ENCODE measurements around the gene ACOT11.

ACOT11 gene

GRCh38 chr1:54645806-54646676 is 98.0 kb downstream of the ACOT11 start:
- no peaks in the 10 kb centered on the region for H3K27me3 ChIP-seq (ENCODE audit: control insufficient read depth, insufficient read depth, low read length, poor library complexity, severe bottlenecking)
- WGBS, 2 experiments = 81 to 89% methylated on average over 7 of the region's 7 CpGs
- no peaks in the 10 kb centered on the region for H3K9me3 ChIP-seq (ENCODE audit: control insufficient read depth, low read length)
- H3K36me3 ChIP-seq (ENCODE audit: control insufficient read depth, insufficient read depth, low read length) = no peaks in the 10 kb centered on the region
- H3K4me3 ChIP-seq (ENCODE audit: insufficient read depth, low read depth, low read length) = no peak overlapping the region
- no peaks in the 10 kb centered on the region for H3K4me1 ChIP-seq (ENCODE audit: control insufficient read depth, insufficient read depth, low read length)
- H3K27ac ChIP-seq (ENCODE audit: insufficient read depth, low read depth, low read length, poor library complexity, severe bottlenecking) = no peak overlapping the region

- H3K27me3 ChIP-seq (ENCODE audit: control insufficient read depth, insufficient read depth, low read length, poor library complexity, severe bottlenecking) = no peaks in the 10 kb centered on the region
- WGBS, 2 experiments = 90 to 91% methylated on average over 5 of the region's 5 CpGs
- no peaks in the 10 kb centered on the region for H3K4me1 ChIP-seq (ENCODE audit: control insufficient read depth, insufficient read depth, low read length)
- no peaks in the 10 kb centered on the region for H3K9me3 ChIP-seq (ENCODE audit: control insufficient read depth, low read length)
- H3K36me3 ChIP-seq (ENCODE audit: control insufficient read depth, insufficient read depth, low read length) = no peaks in the 10 kb centered on the region
- H3K4me3 ChIP-seq (ENCODE audit: insufficient read depth, low read depth, low read length) = no peak overlapping the region
- no peak overlapping the region for H3K27ac ChIP-seq (ENCODE audit: insufficient read depth, low read depth, low read length, poor library complexity, severe bottlenecking)
Observed at GRCh38 chr1:54649130-54649898, 101.3 kb downstream of the ACOT11 start.

GRCh38 chr1:54649921-54650320 is 101.9 kb downstream of the ACOT11 start:
- Histone ChIP-seq H3K9me3 (ENCODE audit: control insufficient read depth, low read length) (no peaks in the 10 kb centered on the region), H3K4me3 (ENCODE audit: insufficient read depth, low read depth, low read length) (no peak overlapping the region), H3K27me3 (ENCODE audit: control insufficient read depth, insufficient read depth, low read length, poor library complexity, severe bottlenecking) (no peaks in the 10 kb centered on the region), H3K4me1 (ENCODE audit: control insufficient read depth, insufficient read depth, low read length) (no peaks in the 10 kb centered on the region), H3K27ac (ENCODE audit: insufficient read depth, low read depth, low read length, poor library complexity, severe bottlenecking) (no peak overlapping the region), H3K36me3 (ENCODE audit: control insufficient read depth, insufficient read depth, low read length) (no peaks in the 10 kb centered on the region)
- WGBS, 2 experiments = 88 to 100% methylated on average over 1 of the region's 1 CpG

- Histone ChIP-seq H3K27me3 (ENCODE audit: control insufficient read depth, insufficient read depth, low read length, poor library complexity, severe bottlenecking) (no peaks in the 10 kb centered on the region), H3K4me3 (ENCODE audit: insufficient read depth, low read depth, low read length) (no peak overlapping the region), H3K36me3 (ENCODE audit: control insufficient read depth, insufficient read depth, low read length) (no peaks in the 10 kb centered on the region), H3K27ac (ENCODE audit: insufficient read depth, low read depth, low read length, poor library complexity, severe bottlenecking) (no peak overlapping the region), H3K9me3 (ENCODE audit: control insufficient read depth, low read length) (no peaks in the 10 kb centered on the region), H3K4me1 (ENCODE audit: control insufficient read depth, insufficient read depth, low read length) (no peaks in the 10 kb centered on the region)
- 80 to 91% methylated on average over 3 of the region's 3 CpGs for WGBS, 2 experiments
Observed at GRCh38 chr1:54650417-54650816, 102.4 kb downstream of the ACOT11 start.

- Histone ChIP-seq H3K36me3 (ENCODE audit: control insufficient read depth, insufficient read depth, low read length) (no peaks in the 10 kb centered on the region), H3K27me3 (ENCODE audit: control insufficient read depth, insufficient read depth, low read length, poor library complexity, severe bottlenecking) (no peaks in the 10 kb centered on the region), H3K4me1 (ENCODE audit: control insufficient read depth, insufficient read depth, low read length) (no peaks in the 10 kb centered on the region), H3K4me3 (ENCODE audit: insufficient read depth, low read depth, low read length) (no peak overlapping the region), H3K27ac (ENCODE audit: insufficient read depth, low read depth, low read length, poor library complexity, severe bottlenecking) (no peak overlapping the region), H3K9me3 (ENCODE audit: control insufficient read depth, low read length) (no peaks in the 10 kb centered on the region)
- 87 to 100% methylated on average over 2 to 3 of the region's 3 CpGs for WGBS, 2 experiments
Observed at GRCh38 chr1:54651608-54652007, 103.6 kb downstream of the ACOT11 start.

GRCh38 chr1:54652168-54652567 is 104.1 kb downstream of the ACOT11 start:
- Histone ChIP-seq H3K4me1 (ENCODE audit: control insufficient read depth, insufficient read depth, low read length) (no peaks in the 10 kb centered on the region), H3K27ac (ENCODE audit: insufficient read depth, low read depth, low read length, poor library complexity, severe bottlenecking) (no peak overlapping the region), H3K9me3 (ENCODE audit: control insufficient read depth, low read length) (no peaks in the 10 kb centered on the region), H3K4me3 (ENCODE audit: insufficient read depth, low read depth, low read length) (no peak overlapping the region), H3K27me3 (ENCODE audit: control insufficient read depth, insufficient read depth, low read length, poor library complexity, severe bottlenecking) (no peaks in the 10 kb centered on the region), H3K36me3 (ENCODE audit: control insufficient read depth, insufficient read depth, low read length) (no peaks in the 10 kb centered on the region)

GRCh38 chr1:54653036-54653435 is 105.0 kb downstream of the ACOT11 start:
- no peak overlapping the region for H3K4me3 ChIP-seq (ENCODE audit: insufficient read depth, low read depth, low read length)
- no peaks in the 10 kb centered on the region for H3K4me1 ChIP-seq (ENCODE audit: control insufficient read depth, insufficient read depth, low read length)
- 92% methylated on average over 4 of the region's 4 CpGs for WGBS, 2 experiments
- no peaks in the 10 kb centered on the region for H3K9me3 ChIP-seq (ENCODE audit: control insufficient read depth, low read length)
- H3K36me3 ChIP-seq (ENCODE audit: control insufficient read depth, insufficient read depth, low read length) = no peaks in the 10 kb centered on the region
- no peak overlapping the region for H3K27ac ChIP-seq (ENCODE audit: insufficient read depth, low read depth, low read length, poor library complexity, severe bottlenecking)
- H3K27me3 ChIP-seq (ENCODE audit: control insufficient read depth, insufficient read depth, low read length, poor library complexity, severe bottlenecking) = no peaks in the 10 kb centered on the region

- no peaks in the 10 kb centered on the region for H3K36me3 ChIP-seq (ENCODE audit: control insufficient read depth, insufficient read depth, low read length)
- WGBS, 2 experiments = 89% methylated on average over 2 of the region's 2 CpGs
- H3K27me3 ChIP-seq (ENCODE audit: control insufficient read depth, insufficient read depth, low read length, poor library complexity, severe bottlenecking) = no peaks in the 10 kb centered on the region
- no peaks in the 10 kb centered on the region for H3K4me1 ChIP-seq (ENCODE audit: control insufficient read depth, insufficient read depth, low read length)
- H3K9me3 ChIP-seq (ENCODE audit: control insufficient read depth, low read length) = no peaks in the 10 kb centered on the region
- no peak overlapping the region for H3K27ac ChIP-seq (ENCODE audit: insufficient read depth, low read depth, low read length, poor library complexity, severe bottlenecking)
- H3K4me3 ChIP-seq (ENCODE audit: insufficient read depth, low read depth, low read length) = no peak overlapping the region
Observed at GRCh38 chr1:54658164-54658913, 110.3 kb downstream of the ACOT11 start.
